ENCODE measurements around the gene RIPK4. TPM values are rescaled to one million over a fixed set of nuclear protein-coding genes. Genes with fewer than 3 reads are reported as not detected.

The RIPK4 gene
- total RNA-seq, 4 donors from 2014 or later, result 4.4 to 20.5 (median 10.6) TPM

DNA sequence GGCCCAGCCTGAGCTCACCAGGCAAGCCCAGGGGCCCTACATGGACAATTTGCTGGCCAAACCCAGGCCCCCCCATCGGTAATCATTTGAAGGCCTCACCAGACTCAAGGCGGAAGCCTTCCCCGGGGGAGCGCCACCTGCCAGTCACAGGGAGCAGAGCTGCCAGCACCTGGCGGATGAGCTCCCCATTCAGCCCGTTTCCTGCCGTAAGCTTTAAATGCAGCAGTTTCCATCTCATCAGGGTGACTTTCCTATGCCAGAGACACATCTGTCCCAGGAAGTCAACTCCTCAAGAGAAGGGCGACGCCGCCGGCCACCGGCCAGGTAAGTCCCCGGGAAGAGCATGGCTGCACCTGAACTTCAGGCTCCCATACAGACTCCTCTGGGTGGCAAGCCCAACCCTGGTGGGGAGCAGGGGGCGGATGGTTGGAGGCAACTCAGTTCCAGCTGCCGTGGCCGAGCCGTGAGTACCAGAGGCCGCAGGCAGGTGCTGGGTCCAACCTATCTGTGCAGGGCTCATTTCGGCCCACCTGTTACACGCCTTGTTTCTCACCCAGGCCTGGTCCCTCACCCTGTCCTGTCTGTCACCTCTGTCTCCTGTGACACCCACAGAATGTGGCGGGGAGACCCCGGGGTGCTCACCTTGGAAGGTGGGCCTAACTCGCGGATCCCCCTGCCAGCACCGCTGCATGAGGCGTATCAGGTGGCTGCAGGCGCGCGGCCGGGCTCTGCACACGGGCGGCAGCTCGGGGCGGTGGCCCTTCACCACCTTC is 20.7 kb downstream of the RIPK4 start:
- no peak for DNase-seq
- no peaks in the 10 kb centered on the region for H3K27me3 ChIP-seq
- in situ Hi-C loops (cut with MboI; ENCODE audit: low pct_ligation_motif_present in 1 of 4, low pct_unique_long_range_greater_than_20kb in 1 of 4, low sequenced_read_pairs in 3 of 4), result no loop called here
- H3K4me3 ChIP-seq, result no peak overlapping the region
- H3K4me1 ChIP-seq, result no peaks in the 10 kb centered on the region
- H3K9me3 ChIP-seq, result no peaks in the 10 kb centered on the region
- no peaks in the 10 kb centered on the region for H3K36me3 ChIP-seq
- no peak for TF ChIP-seq EP300 (IDR thresholded peaks at IDR 0.05; ENCODE audit: low read depth)
- no peak for TF ChIP-seq CTCF (IDR thresholded peaks at IDR 0.05)
- TF ChIP-seq POLR2A (IDR thresholded peaks at IDR 0.05), result no peak
- TF ChIP-seq POLR2AphosphoS5 (IDR thresholded peaks at IDR 0.05), result no peak
- WGBS, 2 donors (ENCODE audit: low coverage in 1 of 2), result 92 to 93% methylated on average over 3 to 30 of the region's 34 CpGs
- no peak overlapping the region for H3K27ac ChIP-seq
- intact Hi-C loops (cut with DNase I; ENCODE audit: low total_unique reads), result no loop called here

GRCh38 chr21:41745026-41745820 is 21.6 kb downstream of the RIPK4 start:
- in situ Hi-C loops (cut with MboI; ENCODE audit: low pct_ligation_motif_present in 1 of 4, low pct_unique_long_range_greater_than_20kb in 1 of 4, low sequenced_read_pairs in 3 of 4), result no loop called here
- no peaks in the 10 kb centered on the region for H3K36me3 ChIP-seq

GRCh38 chr21:41744028-41744930 is 22.6 kb downstream of the RIPK4 start:
- 79% methylated on average over 43 of the region's 43 CpGs; no CpG with 5 or more reads in 1 of the 2 donors for WGBS, 2 donors (ENCODE audit: low coverage in 1 of 2)
- in situ Hi-C loops (cut with MboI; ENCODE audit: low pct_ligation_motif_present in 1 of 4, low pct_unique_long_range_greater_than_20kb in 1 of 4, low sequenced_read_pairs in 3 of 4), result no loop called here
- Histone ChIP-seq H3K4me1 (no peaks in the 10 kb centered on the region), H3K4me3 (no peak overlapping the region), H3K9me3 (no peaks in the 10 kb centered on the region), H3K27me3 (no peaks in the 10 kb centered on the region), H3K36me3 (no peaks in the 10 kb centered on the region), H3K27ac (no peak overlapping the region)
- DNase-seq, result no peak
- no peak for TF ChIP-seq CTCF (IDR thresholded peaks at IDR 0.05)
- peak in 1 of 3 donors; percentile 85 for TF ChIP-seq POLR2AphosphoS5 (IDR thresholded peaks at IDR 0.05)
- no peak for TF ChIP-seq EP300 (IDR thresholded peaks at IDR 0.05; ENCODE audit: low read depth)
- TF ChIP-seq POLR2A (IDR thresholded peaks at IDR 0.05), result no peak
- intact Hi-C loops (cut with DNase I; ENCODE audit: low total_unique reads), result no loop called here

More at GRCh38 chr21:41745026-41745820, 21.6 kb downstream of the RIPK4 start:
- Histone ChIP-seq H3K4me1 (no peaks in the 10 kb centered on the region), H3K4me3 (no peak overlapping the region), H3K27me3 (no peaks in the 10 kb centered on the region), H3K9me3 (no peaks in the 10 kb centered on the region), H3K27ac (no peak overlapping the region)
- WGBS, 2 donors (ENCODE audit: low coverage in 1 of 2), result 89 to 95% methylated on average over 4 to 25 of the region's 25 CpGs
- intact Hi-C loops (cut with DNase I; ENCODE audit: low total_unique reads), result no loop called here
- TF ChIP-seq POLR2AphosphoS5 (IDR thresholded peaks at IDR 0.05) (no peak), CTCF (IDR thresholded peaks at IDR 0.05) (no peak), EP300 (IDR thresholded peaks at IDR 0.05; ENCODE audit: low read depth) (no peak), POLR2A (IDR thresholded peaks at IDR 0.05) (no peak)
- no peak for DNase-seq

Data from transverse colon (tissue), 4 donors.